DND-41 (cell line): ENCODE data around the gene PPIL6.

Experiments
- ATAC-seq: fragments of 200-7000 bp; cut with Tn5 transposase; 3 replicates; pipeline ENCODE4 v1.9.1; 2021; ENCODE audit warnings: low read depth; ENCODE audit not compliant: insufficient read depth
- DNase-seq: peaks from one replicate; pipeline ENCODE4 v3.0.0-alpha.2; 2020
- H2AFZ ChIP-seq: 2 replicates; pipeline ENCODE4 v1.6.0; 2012; ENCODE audit warnings: low read depth, low read length
- H3K27ac ChIP-seq: 2 replicates; pipeline ENCODE4 v1.5.1; 2012; ENCODE audit warnings: low read length, inconsistent platforms
- H3K27me3 ChIP-seq: fragments of 200-600 bp; sonication (generic); 2 replicates; pipeline ENCODE4 v1.6.0; 2012; ENCODE audit warnings: low read length, mild to moderate bottlenecking, inconsistent platforms; ENCODE audit not compliant: insufficient read depth, poor library complexity
- H3K36me3 ChIP-seq: 2 replicates; pipeline ENCODE4 v1.5.1; 2012; ENCODE audit warnings: low read length, inconsistent platforms; ENCODE audit not compliant: insufficient read depth
- H3K4me1 ChIP-seq: 2 replicates; pipeline ENCODE4 v1.5.1; 2012; ENCODE audit warnings: mild to moderate bottlenecking, low read length; ENCODE audit not compliant: insufficient read depth
- H3K4me2 ChIP-seq: 2 replicates; pipeline ENCODE4 v1.6.0; 2012; ENCODE audit warnings: mild to moderate bottlenecking, moderate library complexity, low read length, inconsistent platforms; ENCODE audit not compliant: insufficient read depth
- H3K4me3 ChIP-seq, 2 experiments: fragments of 200-600 bp in 1 of 2; shearing (Covaris generic) in 1 of 2; 2 replicates each; pipeline ENCODE4 v1.5.1; 2012 to 2016; ENCODE audit warnings: inconsistent platforms in 2 of 2, low read length in 2 of 2, mild to moderate bottlenecking in 2 of 2, low read depth in 1 of 2, moderate library complexity in 1 of 2
- H3K79me2 ChIP-seq: 2 replicates; pipeline ENCODE4 v1.6.0; 2012; ENCODE audit warnings: low read length, inconsistent platforms; ENCODE audit not compliant: insufficient read depth
- H3K9ac ChIP-seq: 2 replicates; pipeline ENCODE4 v1.6.0; 2012; ENCODE audit warnings: low read depth, mild to moderate bottlenecking, inconsistent platforms, low read length, moderate library complexity
- H3K9me3 ChIP-seq: 2 replicates; pipeline ENCODE4 v1.5.1; 2012; ENCODE audit warnings: low read length, moderate library complexity, mild to moderate bottlenecking, inconsistent platforms; ENCODE audit not compliant: insufficient read depth, severe bottlenecking
- H4K20me1 ChIP-seq: 2 replicates; pipeline ENCODE4 v1.6.0; 2012; ENCODE audit warnings: low read length; ENCODE audit not compliant: insufficient read depth
- CTCF ChIP-seq: IDR thresholded peaks from 2 replicates; pipeline ENCODE4 v1.5.1; 2012; ENCODE audit warnings: borderline replicate concordance, low read length, moderate library complexity, mild to moderate bottlenecking; ENCODE audit not compliant: poor library complexity, severe bottlenecking; ENCODE audit errors: extremely low read depth
- EZH2 ChIP-seq: IDR thresholded peaks from 3 replicates; pipeline ENCODE4 v1.6.1; 2012; ENCODE audit warnings: borderline replicate concordance, low read depth, mild to moderate bottlenecking, moderate library complexity, low read length, inconsistent platforms; ENCODE audit not compliant: severe bottlenecking

PPIL6 gene

GRCh38 chr6:109360281-109360680, 80.1 kb downstream of the PPIL6 start:
- Histone ChIP-seq H4K20me1 (no peaks in the 10 kb centered on the region), H3K4me2 (no peak overlapping the region), H3K9ac (no peak overlapping the region), H3K36me3 (peaks cover 77% of the 10 kb centered on the region), H3K27me3 (no peaks in the 10 kb centered on the region), H3K9me3 (peaks cover 12% of the 10 kb centered on the region), H3K27ac (no peak overlapping the region), H3K79me2 (no peaks in the 10 kb centered on the region), H3K4me1 (no peaks in the 10 kb centered on the region), H2AFZ (no peak overlapping the region), H3K4me3 (no peak overlapping the region)
- DNase-seq: no peak
- ATAC-seq: no peak
- TF ChIP-seq CTCF (no peak), EZH2 (no peak)

- Histone ChIP-seq H3K4me3 (no peak overlapping the region), H3K4me2 (no peak overlapping the region), H3K27ac (no peak overlapping the region), H3K79me2 (no peaks in the 10 kb centered on the region), H4K20me1 (no peaks in the 10 kb centered on the region), H2AFZ (no peak overlapping the region), H3K4me1 (no peaks in the 10 kb centered on the region), H3K9ac (no peak overlapping the region), H3K27me3 (no peaks in the 10 kb centered on the region), H3K9me3 (peaks cover 12% of the 10 kb centered on the region), H3K36me3 (peaks cover 68% of the 10 kb centered on the region)
- no peak for TF ChIP-seq EZH2
- TF ChIP-seq CTCF: no peak
- ATAC-seq: no peak
- no peak for DNase-seq
These were observed 81.2 kb downstream of the PPIL6 start for GRCh38 chr6:109359248-109359647.

GRCh38 chr6:109358204-109358603, 82.2 kb downstream of the PPIL6 start:
- TF ChIP-seq CTCF (no peak), EZH2 (no peak)
- H3K79me2 ChIP-seq: no peaks in the 10 kb centered on the region
- H3K36me3 ChIP-seq: peaks cover 61% of the 10 kb centered on the region
- H3K9me3 ChIP-seq: peaks cover 12% of the 10 kb centered on the region
- H3K27ac ChIP-seq: no peak overlapping the region
- no peak overlapping the region for H3K4me2 ChIP-seq
- no peak overlapping the region for H3K9ac ChIP-seq
- no peak overlapping the region for H3K4me3 ChIP-seq
- ATAC-seq: no peak
- no peak overlapping the region for H2AFZ ChIP-seq
- no peaks in the 10 kb centered on the region for H3K27me3 ChIP-seq
- no peaks in the 10 kb centered on the region for H4K20me1 ChIP-seq
- no peak for DNase-seq
- H3K4me1 ChIP-seq: no peaks in the 10 kb centered on the region

- Histone ChIP-seq H4K20me1 (no peaks in the 10 kb centered on the region), H3K9ac (no peak overlapping the region), H3K4me1 (no peaks in the 10 kb centered on the region), H3K9me3 (peaks cover 12% of the 10 kb centered on the region), H3K27me3 (no peaks in the 10 kb centered on the region), H2AFZ (no peak overlapping the region), H3K4me2 (no peak overlapping the region), H3K4me3 (no peak overlapping the region), H3K27ac (no peak overlapping the region), H3K79me2 (no peaks in the 10 kb centered on the region), H3K36me3 (peaks cover 48% of the 10 kb centered on the region)
- TF ChIP-seq EZH2 (no peak), CTCF (no peak)
- ATAC-seq (no peak), DNase-seq (no peak)
These were observed 84.2 kb downstream of the PPIL6 start for GRCh38 chr6:109356237-109356636.
